GM12878 (cell line): Measurements from ENCODE around the gene KAZN. TPM values are rescaled to one million over a fixed set of nuclear protein-coding genes. Genes with fewer than 3 reads are reported as not detected.

Experiments used
- ATAC-seq: fragments of 200-7000 bp; cut with Tn5 transposase; 3 replicates; pipeline ENCODE4 v1.9.1; 2020; ENCODE audit warnings: mild to moderate bottlenecking, moderate library complexity
- BruUV-seq: library from RNA; stranded (reverse); fragments of 400-500 nt; replicated peaks from 2 replicates; lab custom pipeline; 2021; lab: Mats Ljungman, UMichigan
- CTCF ChIA-PET: fragments of 300-600 bp; sonication (Branson Sonifier 250); formaldehyde crosslinking; extraction: SDS; loops from one replicate; lab custom pipeline; 2021; ENCODE audit warnings: inconsistent platforms; lab: Yijun Ruan, JAX
- POLR2A ChIA-PET: fragments of 350-600 bp; formaldehyde crosslinking; extraction: SDS; loops from one replicate; lab custom pipeline; 2021; ENCODE audit warnings: inconsistent platforms; lab: Charles Lee
- RAD21 ChIA-PET: fragments of 300-600 bp; sonication (Branson Sonifier 250); formaldehyde crosslinking; loops from one replicate; lab custom pipeline; 2023; ENCODE audit warnings: antibody characterized with exemption; ENCODE audit not compliant: unreplicated experiment; lab: Charles Lee
- SMC1A ChIA-PET: fragments of 300-600 bp; sonication (Branson Sonifier 250); formaldehyde crosslinking; loops from one replicate; lab custom pipeline; 2023; ENCODE audit not compliant: unreplicated experiment, uncharacterized antibody; lab: Charles Lee
- DNase-seq: peaks from one replicate; pipeline ENCODE4 v3.0.0-alpha.2; 2011; ENCODE audit warnings: low read depth, low spot score
- FAIRE-seq: peaks from 3 replicates; lab custom pipeline; 2011; peaks lifted over from hg19 to GRCh38; lab: Jason Lieb, UNC
- H2AFZ ChIP-seq: 2 replicates; pipeline ENCODE4 v1.6.0; 2011; ENCODE audit warnings: low read depth, low read length, control low read depth; ENCODE audit not compliant: control insufficient read depth
- H3K27ac ChIP-seq: 2 replicates; pipeline ENCODE4 v1.5.1; 2011; ENCODE audit warnings: control low read depth; ENCODE audit not compliant: control insufficient read depth, insufficient read depth
- H3K27me3 ChIP-seq, 2 experiments: replicated peaks in 1 of 2; 2 replicates each; pipeline versions ENCODE4 v1.6.0 to v1.6.1; 2011; ENCODE audit warnings: low read length in 1 of 2; ENCODE audit not compliant: control insufficient read depth in 2 of 2, insufficient read depth in 2 of 2
- H3K36me3 ChIP-seq, 2 experiments: 2 replicates each; pipeline ENCODE4 v1.5.1; 2011; ENCODE audit warnings: low read length in 1 of 2; ENCODE audit not compliant: control insufficient read depth in 2 of 2, insufficient read depth in 2 of 2
- H3K4me1 ChIP-seq: 2 replicates; pipeline ENCODE4 v1.6.1; 2011; ENCODE audit warnings: mild to moderate bottlenecking, low read length, moderate library complexity, mixed read lengths; ENCODE audit not compliant: control insufficient read depth, insufficient read depth
- H3K4me2 ChIP-seq: 2 replicates; pipeline ENCODE4 v1.6.0; 2011; ENCODE audit warnings: control low read depth; ENCODE audit not compliant: control insufficient read depth, insufficient read depth
- H3K4me3 ChIP-seq: fragments of 200-600 bp; sonication (generic); 2 replicates; pipeline ENCODE4 v1.5.1; 2016
- H3K79me2 ChIP-seq: 2 replicates; pipeline ENCODE4 v1.6.0; 2011; ENCODE audit warnings: low read length; ENCODE audit not compliant: control insufficient read depth, insufficient read depth
- H3K9ac ChIP-seq: 2 replicates; pipeline ENCODE4 v1.8.0; 2011; ENCODE audit warnings: low read length, control low read depth, mixed read lengths; ENCODE audit not compliant: control insufficient read depth, insufficient read depth
- H3K9me3 ChIP-seq: replicated peaks from 3 replicates; pipeline ENCODE4 v1.5.1; 2011; ENCODE audit warnings: mild to moderate bottlenecking, low read length; ENCODE audit not compliant: control insufficient read depth, insufficient read depth
- H4K20me1 ChIP-seq: 2 replicates; pipeline ENCODE4 v1.6.0; 2011; ENCODE audit not compliant: control insufficient read depth, insufficient read depth
- CREB1 ChIP-seq: IDR thresholded peaks from 2 replicates; pipeline ENCODE4 v1.6.1; 2012; ENCODE audit warnings: low read depth, mild to moderate bottlenecking, inconsistent platforms
- IKZF1 ChIP-seq: fragments of 450-650 bp; conservative IDR thresholded peaks from 2 replicates; pipeline ENCODE4 v1.6.1; 2017; ENCODE audit warnings: antibody characterized with exemption, mild to moderate bottlenecking
- MXI1 ChIP-seq: fragments of 150-350 bp; IDR thresholded peaks from 2 replicates; pipeline ENCODE4 v1.6.1; 2011; ENCODE audit warnings: low read depth, mild to moderate bottlenecking, inconsistent platforms, low read length, improper control_type of control experiment
- POLR2AphosphoS2 ChIP-seq: IDR thresholded peaks from 2 replicates; pipeline ENCODE4 v1.6.1; 2011; ENCODE audit warnings: low read depth, mild to moderate bottlenecking, low read length, improper control_type of control experiment, moderate library complexity
- POLR2AphosphoS5 ChIP-seq: IDR thresholded peaks from 2 replicates; pipeline ENCODE4 v1.6.1; 2011; ENCODE audit warnings: mild to moderate bottlenecking, low read length, inconsistent platforms
- SREBF1 ChIP-seq: IDR thresholded peaks from 2 replicates; pipeline ENCODE4 v1.6.1; 2012; ENCODE audit warnings: mild to moderate bottlenecking, low read length
- STAT1 ChIP-seq: fragments of 450-650 bp; conservative IDR thresholded peaks from 2 replicates; pipeline ENCODE4 v1.6.1; 2014; ENCODE audit warnings: antibody characterized with exemption, mild to moderate bottlenecking
- WGBS: methylation state at CpG from one replicate; pipeline ENCODE4 v1.1.6; 2016; ENCODE audit warnings: low lambda C conversion rate; ENCODE audit not compliant: insufficient replicate concordance, insufficient coverage; ENCODE audit errors: missing lambda C conversion rate; 5-methylcytosine and 5-hydroxymethylcytosine counted together
- in situ Hi-C: fragments of 300-500 bp; cut with MboI; formaldehyde crosslinking; loops from 9 replicates; pipeline ENCODE4 v1.14.3; 2018; ENCODE audit warnings: mixed read lengths
- intact Hi-C: fragments of 100-400 bp; cut with micrococcal nuclease; formaldehyde crosslinking; loops from one replicate; pipeline ENCODE4 v1.14.2; 2022; ENCODE audit not compliant: unreplicated experiment
- polyA plus RNA-seq, 11 experiments: library from polyadenylated mRNA; depleted of rRNA in 4 of 11; unstranded in 6 of 11; stranded (reverse) in 5 of 11; fragments of >200 nt; fragmentation: Nextera tagmentation in 4 of 11; fragmentation: Illumina TruSeq in 1 of 11; extraction: Ambion mirVana in 4 of 11; extraction: Trizol in 1 of 11; gene quantifications; 1 replicate in 1 of 11; 2 replicates in 10 of 11; pipeline versions ENCODE4 v1.2.1 to v1.2.3, GENCODE V29; 2011 to 2016; ENCODE audit warnings: inconsistent platforms in 2 of 11, missing spikeins in 2 of 11, low read depth in 1 of 11
- total RNA-seq, 4 experiments: library from RNA; depleted of rRNA in 3 of 4; stranded (reverse); fragments of >200 nt in 3 of 4; fragmentation: Illumina TruSeq in 1 of 4; extraction: Trizol in 1 of 4; gene quantifications; 2 replicates each; pipeline versions ENCODE4 v1.2.1 to v1.2.3, GENCODE V29; 2013 to 2021
- TF ChIP-seq, protein P1 (sequence below): fragments of 450-650 bp; IDR thresholded peaks from 2 replicates; pipeline ENCODE4 v1.6.1; 2017; ENCODE audit warnings: mild to moderate bottlenecking, low read depth, inconsistent platforms; ENCODE audit not compliant: poor library complexity, severe bottlenecking

Gene KAZN
- total and polyA plus RNA-seq, 10 of the 15 experiments (the other 5 are each of a cell fraction or from before 2014, with no cell fraction given) = 0.72 to 4.0 (median 1.2) TPM

DNA sequence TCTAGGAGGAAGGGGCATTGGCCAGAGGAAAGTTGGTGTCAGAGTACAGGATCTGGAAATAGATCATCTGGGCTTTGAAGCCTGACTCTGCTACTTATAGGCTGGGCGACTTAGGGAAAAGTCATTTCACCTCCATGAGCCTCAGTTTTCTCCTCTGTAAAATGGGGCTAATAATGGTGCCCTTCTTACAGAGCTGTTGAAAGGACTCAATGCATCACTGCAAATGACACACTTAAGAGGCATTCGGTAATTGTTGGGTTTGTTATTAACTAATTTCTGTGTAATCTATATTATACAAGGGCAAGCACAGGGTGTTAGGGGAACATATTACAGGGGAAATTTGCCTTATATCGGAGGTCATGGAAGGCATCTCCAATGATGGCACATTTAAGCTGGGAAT lies 96.1 kb downstream of the KAZN start:
- H4K20me1 ChIP-seq = no peaks in the 10 kb centered on the region; the same call in 1 of the 2 replicates
- no peak for ATAC-seq
- RAD21 ChIA-PET = no interaction called here
- SMC1A ChIA-PET = no interaction called here
- H3K27ac ChIP-seq = no peak overlapping the region
- H2AFZ ChIP-seq = no peak overlapping the region
- H3K4me3 ChIP-seq = no peak overlapping the region
- no peak overlapping the region for H3K4me2 ChIP-seq
- H3K79me2 ChIP-seq = no peaks in the 10 kb centered on the region
- intact Hi-C loops = no loop called here
- no peak overlapping the region for H3K9ac ChIP-seq
- CTCF ChIA-PET = no interaction called here
- in situ Hi-C loops = no loop called here
- BruUV-seq = no TSS peak
- TF ChIP-seq SREBF1 = no peak
- TF ChIP-seq, protein P1, sequence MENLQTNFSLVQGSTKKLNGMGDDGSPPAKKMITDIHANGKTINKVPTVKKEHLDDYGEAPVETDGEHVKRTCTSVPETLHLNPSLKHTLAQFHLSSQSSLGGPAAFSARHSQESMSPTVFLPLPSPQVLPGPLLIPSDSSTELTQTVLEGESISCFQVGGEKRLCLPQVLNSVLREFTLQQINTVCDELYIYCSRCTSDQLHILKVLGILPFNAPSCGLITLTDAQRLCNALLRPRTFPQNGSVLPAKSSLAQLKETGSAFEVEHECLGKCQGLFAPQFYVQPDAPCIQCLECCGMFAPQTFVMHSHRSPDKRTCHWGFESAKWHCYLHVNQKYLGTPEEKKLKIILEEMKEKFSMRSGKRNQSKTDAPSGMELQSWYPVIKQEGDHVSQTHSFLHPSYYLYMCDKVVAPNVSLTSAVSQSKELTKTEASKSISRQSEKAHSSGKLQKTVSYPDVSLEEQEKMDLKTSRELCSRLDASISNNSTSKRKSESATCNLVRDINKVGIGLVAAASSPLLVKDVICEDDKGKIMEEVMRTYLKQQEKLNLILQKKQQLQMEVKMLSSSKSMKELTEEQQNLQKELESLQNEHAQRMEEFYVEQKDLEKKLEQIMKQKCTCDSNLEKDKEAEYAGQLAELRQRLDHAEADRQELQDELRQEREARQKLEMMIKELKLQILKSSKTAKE = no peak
- TF ChIP-seq STAT1 = no peak
- no peak for TF ChIP-seq IKZF1
- TF ChIP-seq CREB1 = no peak
- no peak for TF ChIP-seq POLR2AphosphoS5
- no peak for TF ChIP-seq POLR2AphosphoS2
- TF ChIP-seq MXI1 = no peak
- no peaks in the 10 kb centered on the region for H3K4me1 ChIP-seq
- H3K36me3 ChIP-seq = no peaks in the 10 kb centered on the region
- FAIRE-seq = no peak
- WGBS = 27% methylated on average over 3 of the region's 3 CpGs
- H3K9me3 ChIP-seq = no peaks in the 10 kb centered on the region
- no peak for DNase-seq
- no peaks in the 10 kb centered on the region for H3K27me3 ChIP-seq
- POLR2A ChIA-PET = no interaction called here
